ENCODE measurements around the gene WASL. TPM values are rescaled to one million over a fixed set of nuclear protein-coding genes. Genes with fewer than 3 reads are reported as not detected.

WASL gene
- total RNA-seq, 1 donor from 2014 or later: 33.7 TPM

DNA sequence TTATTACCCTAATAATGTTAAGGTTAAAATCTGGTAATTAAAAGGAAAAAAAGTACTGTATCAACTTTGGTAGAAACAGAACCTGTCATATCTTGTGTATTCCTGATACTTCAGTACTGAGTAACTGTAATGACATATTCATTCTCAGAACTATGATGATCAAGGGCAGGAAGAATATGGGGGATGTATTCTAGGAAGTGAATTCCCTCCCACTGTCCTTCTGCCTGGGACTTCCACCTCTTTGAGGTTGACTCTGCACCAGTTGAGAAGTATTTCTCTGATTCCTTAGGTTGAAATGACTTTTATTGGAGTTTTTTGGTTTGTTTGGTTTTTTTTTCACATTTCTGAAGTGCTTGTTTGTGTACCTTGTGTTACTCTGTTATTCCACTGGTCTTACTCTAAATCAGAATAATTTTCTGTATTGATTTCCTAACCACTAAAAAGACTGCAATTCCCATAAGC lies 36.9 kb downstream of the WASL start:
- H3K36me3 Mint-ChIP-seq (ENCODE audit: low read depth, unreplicated experiment): no peaks in the 10 kb centered on the region
- no peak overlapping the region for H3K27ac Mint-ChIP-seq (ENCODE audit: unreplicated experiment)
- no peaks in the 10 kb centered on the region for H3K9me3 Mint-ChIP-seq (ENCODE audit: unreplicated experiment)
- H3K27me3 Mint-ChIP-seq (ENCODE audit: unreplicated experiment): no peaks in the 10 kb centered on the region
- no peak overlapping the region for H3K4me3 Mint-ChIP-seq (ENCODE audit: unreplicated experiment)
- TF ChIP-seq, protein P1, sequence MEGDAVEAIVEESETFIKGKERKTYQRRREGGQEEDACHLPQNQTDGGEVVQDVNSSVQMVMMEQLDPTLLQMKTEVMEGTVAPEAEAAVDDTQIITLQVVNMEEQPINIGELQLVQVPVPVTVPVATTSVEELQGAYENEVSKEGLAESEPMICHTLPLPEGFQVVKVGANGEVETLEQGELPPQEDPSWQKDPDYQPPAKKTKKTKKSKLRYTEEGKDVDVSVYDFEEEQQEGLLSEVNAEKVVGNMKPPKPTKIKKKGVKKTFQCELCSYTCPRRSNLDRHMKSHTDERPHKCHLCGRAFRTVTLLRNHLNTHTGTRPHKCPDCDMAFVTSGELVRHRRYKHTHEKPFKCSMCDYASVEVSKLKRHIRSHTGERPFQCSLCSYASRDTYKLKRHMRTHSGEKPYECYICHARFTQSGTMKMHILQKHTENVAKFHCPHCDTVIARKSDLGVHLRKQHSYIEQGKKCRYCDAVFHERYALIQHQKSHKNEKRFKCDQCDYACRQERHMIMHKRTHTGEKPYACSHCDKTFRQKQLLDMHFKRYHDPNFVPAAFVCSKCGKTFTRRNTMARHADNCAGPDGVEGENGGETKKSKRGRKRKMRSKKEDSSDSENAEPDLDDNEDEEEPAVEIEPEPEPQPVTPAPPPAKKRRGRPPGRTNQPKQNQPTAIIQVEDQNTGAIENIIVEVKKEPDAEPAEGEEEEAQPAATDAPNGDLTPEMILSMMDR (IDR thresholded peaks at IDR 0.05; ENCODE audit: unreplicated experiment): no peak
- DNase-seq (ENCODE audit: low spot score): no peak
- peaks cover 13% of the 10 kb centered on the region for H3K4me1 Mint-ChIP-seq (ENCODE audit: unreplicated experiment)

DNA sequence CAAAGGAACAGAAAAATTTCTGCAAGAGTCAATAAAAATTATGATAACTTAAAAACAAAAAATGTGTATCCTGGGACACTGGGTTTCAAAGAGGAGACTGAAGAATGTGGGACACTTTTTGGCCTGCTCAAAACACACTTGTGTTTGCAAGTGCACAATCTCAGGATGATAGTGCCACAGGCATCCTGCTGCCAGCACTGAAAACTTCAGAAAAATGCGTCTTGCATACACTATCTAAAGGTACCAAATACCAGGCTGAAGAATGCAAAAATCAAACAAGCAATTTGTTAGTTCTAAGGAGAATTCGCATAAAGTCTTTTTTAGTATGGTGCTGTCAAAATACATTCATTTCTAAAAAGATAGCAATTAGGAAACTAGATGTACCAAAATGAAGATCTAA lies 38.1 kb downstream of the WASL start:
- peaks cover 13% of the 10 kb centered on the region for H3K4me1 Mint-ChIP-seq (ENCODE audit: unreplicated experiment)
- TF ChIP-seq, protein P1 (IDR thresholded peaks at IDR 0.05; ENCODE audit: unreplicated experiment): no peak
- no peaks in the 10 kb centered on the region for H3K27me3 Mint-ChIP-seq (ENCODE audit: unreplicated experiment)
- no peaks in the 10 kb centered on the region for H3K9me3 Mint-ChIP-seq (ENCODE audit: unreplicated experiment)
- H3K36me3 Mint-ChIP-seq (ENCODE audit: low read depth, unreplicated experiment): no peaks in the 10 kb centered on the region
- H3K4me3 Mint-ChIP-seq (ENCODE audit: unreplicated experiment): no peak overlapping the region
- no peak for DNase-seq (ENCODE audit: low spot score)
- H3K27ac Mint-ChIP-seq (ENCODE audit: unreplicated experiment): no peak overlapping the region

DNA sequence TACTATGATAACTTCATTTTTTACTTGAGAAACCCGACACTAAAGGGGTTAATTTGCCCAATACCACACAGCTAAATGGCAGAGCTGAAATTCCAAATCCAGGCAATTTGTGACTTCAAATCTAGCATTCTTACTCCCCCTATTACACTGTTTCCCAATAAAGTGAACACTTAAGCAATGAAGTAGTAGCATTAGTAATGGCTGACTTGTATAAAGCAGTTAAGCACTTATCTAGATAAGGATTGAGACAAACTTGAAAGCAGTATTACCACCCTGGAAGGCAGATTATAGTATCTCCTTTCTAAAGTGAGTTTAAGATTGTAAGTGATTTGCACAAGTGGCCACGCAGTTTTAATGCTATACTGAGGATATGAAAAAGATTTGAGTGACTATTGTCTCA lies 39.3 kb downstream of the WASL start:
- H3K36me3 Mint-ChIP-seq (ENCODE audit: low read depth, unreplicated experiment): peaks cover 5% of the 10 kb centered on the region
- TF ChIP-seq, protein P1 (IDR thresholded peaks at IDR 0.05; ENCODE audit: unreplicated experiment): no peak
- H3K4me3 Mint-ChIP-seq (ENCODE audit: unreplicated experiment): no peak overlapping the region
- H3K27ac Mint-ChIP-seq (ENCODE audit: unreplicated experiment): no peak overlapping the region
- H3K27me3 Mint-ChIP-seq (ENCODE audit: unreplicated experiment): no peaks in the 10 kb centered on the region
- H3K4me1 Mint-ChIP-seq (ENCODE audit: unreplicated experiment): peaks cover 13% of the 10 kb centered on the region
- no peak for DNase-seq (ENCODE audit: low spot score)
- no peaks in the 10 kb centered on the region for H3K9me3 Mint-ChIP-seq (ENCODE audit: unreplicated experiment)

DNA sequence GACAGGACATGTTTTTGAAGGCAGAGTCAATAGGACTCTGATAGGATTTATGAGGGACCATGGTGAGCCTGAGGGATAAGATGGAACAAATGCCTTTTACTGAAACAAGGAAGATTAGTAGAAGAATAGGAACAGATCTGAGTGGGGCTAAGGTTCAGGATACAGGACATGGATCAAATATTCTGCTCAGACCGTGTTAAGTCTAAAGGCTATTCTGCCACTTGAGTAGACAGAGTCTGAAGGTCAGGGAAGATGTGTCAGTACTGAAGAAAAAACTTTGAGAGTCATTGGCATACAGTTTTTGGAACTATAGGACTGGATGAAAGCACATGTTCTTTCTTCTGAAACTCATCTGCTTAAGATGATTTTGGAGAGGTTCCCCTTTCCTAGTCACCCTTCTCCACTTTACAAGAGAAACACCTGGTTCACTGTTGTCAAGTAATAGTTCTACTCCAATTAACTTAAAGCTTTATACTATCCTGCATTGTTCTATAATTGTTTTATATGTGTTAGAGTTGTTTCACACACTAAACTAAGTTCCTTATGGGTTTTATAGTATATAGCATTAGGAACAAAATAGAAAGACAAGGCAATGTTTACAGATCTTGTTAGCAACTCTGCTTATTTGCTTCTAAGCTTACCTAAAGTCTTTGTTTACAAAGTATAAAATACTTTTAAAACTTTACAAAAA lies 43.4 kb downstream of the WASL start:
- no peaks in the 10 kb centered on the region for H3K9me3 Mint-ChIP-seq (ENCODE audit: unreplicated experiment)
- peaks cover 5% of the 10 kb centered on the region for H3K36me3 Mint-ChIP-seq (ENCODE audit: low read depth, unreplicated experiment)
- no peaks in the 10 kb centered on the region for H3K27me3 Mint-ChIP-seq (ENCODE audit: unreplicated experiment)
- peaks cover under 1% of the 10 kb centered on the region for H3K4me1 Mint-ChIP-seq (ENCODE audit: unreplicated experiment)
- H3K4me3 Mint-ChIP-seq (ENCODE audit: unreplicated experiment): no peak overlapping the region
- H3K27ac Mint-ChIP-seq (ENCODE audit: unreplicated experiment): no peak overlapping the region
- DNase-seq (ENCODE audit: low spot score): no peak
- TF ChIP-seq, protein P1 (IDR thresholded peaks at IDR 0.05; ENCODE audit: unreplicated experiment): no peak

DNA sequence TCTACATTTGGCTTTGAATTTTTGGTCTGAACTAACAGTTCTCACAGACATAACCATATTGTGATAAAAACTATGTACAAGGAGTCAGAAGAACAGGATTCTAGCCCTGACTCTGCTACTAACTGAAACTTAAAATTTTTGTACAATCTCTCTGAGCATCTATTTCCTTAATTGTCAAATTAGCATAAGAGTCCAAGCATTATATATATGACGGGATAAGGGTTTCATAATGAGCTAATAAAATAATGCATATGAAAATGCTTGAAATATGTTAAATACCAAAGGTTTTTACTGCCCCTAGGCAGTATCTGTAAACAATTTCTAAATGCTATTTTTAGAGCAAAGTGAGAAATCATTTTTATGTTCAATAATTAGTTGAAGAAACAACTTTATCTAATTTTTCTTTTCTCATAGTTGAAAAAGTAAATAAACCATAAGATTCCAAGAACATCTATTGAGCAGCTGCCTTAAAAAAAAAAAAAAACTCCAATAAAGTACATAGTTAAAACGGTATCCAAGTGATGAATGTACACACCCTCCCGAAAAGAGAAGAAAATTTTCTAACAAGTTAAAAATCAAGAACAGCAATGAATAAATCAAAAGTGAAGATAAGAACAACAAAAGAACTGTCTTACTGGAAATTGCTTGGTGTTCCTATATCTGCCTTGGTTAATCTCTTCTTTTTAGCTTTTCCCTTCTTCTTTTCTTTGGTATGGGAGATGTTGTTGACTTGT lies 52.7 kb downstream of the WASL start:
- H3K9me3 Mint-ChIP-seq (ENCODE audit: unreplicated experiment): no peaks in the 10 kb centered on the region
- H3K36me3 Mint-ChIP-seq (ENCODE audit: low read depth, unreplicated experiment): peaks cover 6% of the 10 kb centered on the region
- H3K4me3 Mint-ChIP-seq (ENCODE audit: unreplicated experiment): no peak overlapping the region
- no peaks in the 10 kb centered on the region for H3K27me3 Mint-ChIP-seq (ENCODE audit: unreplicated experiment)
- TF ChIP-seq, protein P1 (IDR thresholded peaks at IDR 0.05; ENCODE audit: unreplicated experiment): no peak
- DNase-seq (ENCODE audit: low spot score): no peak
- no peak overlapping the region for H3K27ac Mint-ChIP-seq (ENCODE audit: unreplicated experiment)
- H3K4me1 Mint-ChIP-seq (ENCODE audit: unreplicated experiment): peaks cover under 1% of the 10 kb centered on the region

Data from endothelial cell (in vitro differentiated cells).